Uterus (tissue), 2 donors: Measurements from ENCODE around the gene LPP.

ENCODE experiments used
- CTCF ChIP-seq, 4 experiments: fragments of 200-600 bp in 2 of 4; fragments of 450-650 bp in 2 of 4; sonication (generic) in 2 of 4; IDR thresholded peaks; one replicate each; pipeline ENCODE4 v1.5.1; 2016 to 2019; ENCODE audit warnings: antibody characterized with exemption in 4 of 4, mild to moderate bottlenecking in 2 of 4, moderate library complexity in 1 of 4
- POLR2A ChIP-seq, 2 donors: fragments of 450-650 bp; IDR thresholded peaks; one replicate each; pipeline ENCODE4 v1.6.1; 2016; ENCODE audit warnings: antibody characterized with exemption in 2 of 2, mild to moderate bottlenecking in 1 of 2, moderate library complexity in 1 of 2

GRCh38 chr3:188339410-188340295 is 185.7 kb downstream of the LPP start:
- TF ChIP-seq CTCF (IDR thresholded peaks at IDR 0.05) (no peak), POLR2A (IDR thresholded peaks at IDR 0.05) (no peak)
